GM19463 (cell line): ENCODE measurements around the gene SIGLEC9.

Experiments used
- ATAC-seq: cut with Tn5 transposase; IDR thresholded peaks from one replicate; pipeline ENCODE4 v1.9.1; 2021; ENCODE audit warnings: mild to moderate bottlenecking, moderate library complexity; ENCODE audit not compliant: unreplicated experiment

Gene SIGLEC9

DNA sequence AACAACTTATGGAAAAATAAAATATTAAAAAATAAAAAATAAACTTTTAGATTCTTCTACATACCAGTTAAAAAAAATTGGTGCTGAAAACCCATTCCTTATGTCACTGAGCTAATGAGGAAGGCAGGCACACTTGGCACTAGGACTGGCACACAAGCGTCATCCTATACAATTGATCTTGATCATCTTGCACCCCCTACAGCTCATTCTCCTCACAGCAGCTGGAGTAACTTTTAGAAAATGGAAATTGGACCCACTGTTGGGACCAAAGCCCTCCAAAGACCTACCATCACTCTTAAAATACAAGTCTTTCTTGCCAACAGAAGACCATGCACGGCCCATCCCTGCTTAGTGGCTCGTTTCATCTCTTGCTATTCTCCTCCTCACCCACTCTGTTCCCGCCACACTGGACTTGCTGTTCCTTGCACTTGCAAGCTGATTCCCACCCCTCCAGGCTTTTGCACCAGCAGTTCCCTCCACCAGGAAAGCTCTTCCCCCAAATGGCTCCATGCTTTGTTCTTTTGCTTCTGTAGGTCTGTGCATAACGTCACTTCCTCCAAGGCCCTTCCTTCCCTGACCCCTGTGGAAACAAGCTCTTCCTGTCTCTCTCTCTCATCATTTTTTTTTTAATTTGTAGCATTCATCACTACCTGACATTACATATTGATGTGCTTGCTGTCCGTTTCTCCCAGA is 28.1 kb upstream of the SIGLEC9 start:
- ATAC-seq, result no peak

DNA sequence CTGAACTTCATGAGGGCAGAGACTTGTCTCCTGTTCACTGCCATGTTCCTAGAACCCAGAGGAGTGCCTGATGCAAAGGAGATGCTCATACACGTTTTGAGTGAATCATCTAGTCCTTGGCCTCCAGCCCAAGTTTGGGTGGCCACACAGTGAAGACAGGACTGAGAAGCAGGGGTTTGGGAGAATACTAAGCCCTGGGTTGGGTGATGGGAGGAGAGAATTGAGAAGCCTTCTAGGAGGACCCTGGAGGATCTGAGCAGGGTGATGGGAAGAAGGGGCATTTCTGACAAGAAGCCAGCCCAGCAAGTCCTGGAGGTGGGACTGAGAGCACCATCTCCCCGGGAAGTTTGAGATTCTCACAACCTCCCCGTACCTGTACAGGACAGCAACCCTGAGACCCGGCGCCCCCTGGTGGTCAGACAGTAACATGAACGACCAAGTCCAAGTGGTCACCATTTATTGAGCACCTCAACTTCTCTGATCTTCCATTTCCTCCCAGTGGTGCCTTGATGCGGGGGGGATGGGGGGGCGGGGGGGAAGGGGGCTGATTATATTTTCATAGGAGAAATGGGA is 27.5 kb upstream of the SIGLEC9 start:
- no peak for ATAC-seq

DNA sequence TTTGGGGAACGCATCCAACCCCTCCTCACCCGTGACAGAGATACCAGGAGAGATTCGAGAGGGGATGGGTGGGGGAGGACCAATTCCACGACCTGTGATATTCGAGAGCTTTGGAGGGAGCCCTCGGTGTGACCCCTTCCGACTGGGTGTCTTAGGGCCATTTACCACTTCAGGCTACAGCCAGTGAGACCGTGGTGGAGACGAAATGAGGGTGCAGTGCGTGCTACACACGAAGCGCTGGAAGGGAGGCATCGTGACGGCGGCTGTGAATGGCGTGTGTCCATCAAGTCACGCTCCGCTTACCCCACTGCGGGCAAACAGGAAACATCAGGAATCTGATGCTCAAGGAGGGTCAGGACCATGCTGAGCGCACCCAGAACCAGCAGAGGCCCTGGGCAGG is 26.9 kb upstream of the SIGLEC9 start:
- no peak for ATAC-seq

GRCh38 chr19:51098365-51099046 is 26.2 kb upstream of the SIGLEC9 start:
- no peak for ATAC-seq

DNA sequence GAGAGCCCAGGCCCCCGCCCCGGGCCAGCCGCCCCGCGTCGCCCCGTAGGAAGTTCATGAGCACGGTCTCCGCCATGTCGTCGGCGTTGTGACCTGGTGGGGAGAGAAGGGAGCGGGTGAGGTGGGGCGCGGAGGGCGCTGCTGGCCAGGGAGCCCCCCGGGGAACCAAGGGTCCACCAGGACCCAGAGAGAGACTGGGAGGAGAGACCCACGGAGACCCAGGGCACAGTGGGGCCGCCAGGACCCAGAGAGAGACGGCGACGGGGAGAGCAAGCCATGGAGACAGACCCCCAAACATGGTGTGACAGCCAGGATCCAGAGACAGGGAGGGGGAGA is 25.7 kb upstream of the SIGLEC9 start:
- ATAC-seq, result no peak

- ATAC-seq, result no peak
Measured at GRCh38 chr19:51100601-51101000, 24.1 kb upstream of the SIGLEC9 start.

- ATAC-seq, result no peak
Measured at GRCh38 chr19:51101171-51101865, 23.4 kb upstream of the SIGLEC9 start.

DNA sequence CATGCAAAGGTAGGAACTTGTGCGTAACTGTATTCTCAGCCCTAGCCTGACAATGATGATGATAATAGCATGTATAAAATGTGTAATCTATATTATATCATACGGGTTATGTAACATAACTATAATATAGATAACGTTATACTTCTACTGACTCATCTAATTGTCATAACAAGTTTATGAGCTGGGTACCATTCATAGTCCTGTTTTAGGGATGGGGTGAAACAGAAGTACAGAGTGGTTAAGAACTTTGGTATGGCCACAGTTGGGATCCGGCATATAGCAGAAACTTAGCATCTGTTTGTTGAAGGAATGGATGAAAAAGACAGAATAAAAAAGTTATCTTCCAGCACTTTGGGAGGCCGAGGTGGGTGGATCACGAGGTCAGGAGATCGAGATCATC is 21.7 kb upstream of the SIGLEC9 start:
- no peak for ATAC-seq

GRCh38 chr19:51103926-51104341 is 20.8 kb upstream of the SIGLEC9 start:
- no peak for ATAC-seq

DNA sequence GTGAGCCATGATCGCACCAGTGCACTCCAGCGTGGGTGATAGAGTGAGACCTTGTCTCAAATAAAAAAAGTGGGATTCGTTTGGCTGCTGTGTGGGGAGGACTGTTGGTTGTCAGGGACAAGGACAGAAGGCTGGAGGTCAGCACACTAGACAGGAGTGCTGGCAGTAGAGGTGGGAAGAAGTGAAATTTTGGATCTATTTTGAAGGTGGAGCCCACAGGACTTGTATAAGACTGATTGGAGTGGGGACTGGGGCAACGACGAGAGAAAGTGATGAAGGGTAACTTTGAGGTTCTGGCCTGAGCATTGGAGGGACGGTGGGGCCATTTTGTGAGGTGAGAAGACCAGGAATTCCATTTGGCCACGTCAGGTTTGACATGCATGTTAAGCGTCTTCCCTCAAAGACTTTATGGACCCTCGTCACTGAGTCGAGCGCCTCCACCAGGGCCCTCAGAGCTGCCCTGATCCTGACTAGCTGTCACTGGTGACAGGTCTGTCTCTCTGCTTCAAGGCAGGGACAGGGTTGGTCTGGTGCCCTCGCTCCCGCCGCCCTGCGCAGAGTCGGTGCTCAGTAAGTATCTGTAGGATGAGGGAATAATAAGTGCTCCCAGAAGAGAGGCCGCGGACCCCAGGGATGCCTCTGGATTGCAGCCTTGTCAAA is 17.2 kb upstream of the SIGLEC9 start:
- no peak for ATAC-seq

GRCh38 chr19:51108066-51108804 is 16.5 kb upstream of the SIGLEC9 start, which contains the start of gene CTU1:
Gene CTU1 (minus strand): TSS chr19:51108409. CDS start chr19:51104569, 3,840 bp downstream.
- peak; percentile 97 for ATAC-seq

DNA sequence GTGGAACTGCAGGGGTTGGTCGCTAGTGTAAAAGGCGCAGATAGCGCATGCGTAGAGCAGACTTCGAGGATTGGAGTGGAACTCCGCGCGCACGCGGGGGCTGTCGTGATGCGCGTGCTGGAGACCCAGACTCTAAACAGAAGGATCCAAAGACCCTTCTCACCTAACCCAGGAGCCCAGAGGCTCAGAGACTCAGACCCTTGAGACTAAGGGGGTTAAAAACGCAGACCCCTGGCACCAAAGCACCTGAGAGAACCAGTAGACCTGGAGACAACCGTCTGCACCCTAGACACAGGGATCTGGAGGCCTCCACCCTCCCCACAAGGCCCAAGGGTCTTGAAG is 15.9 kb upstream of the SIGLEC9 start:
- peak; percentile 25 for ATAC-seq

GRCh38 chr19:51110666-51110971 is 14.1 kb upstream of the SIGLEC9 start:
- no peak for ATAC-seq

DNA sequence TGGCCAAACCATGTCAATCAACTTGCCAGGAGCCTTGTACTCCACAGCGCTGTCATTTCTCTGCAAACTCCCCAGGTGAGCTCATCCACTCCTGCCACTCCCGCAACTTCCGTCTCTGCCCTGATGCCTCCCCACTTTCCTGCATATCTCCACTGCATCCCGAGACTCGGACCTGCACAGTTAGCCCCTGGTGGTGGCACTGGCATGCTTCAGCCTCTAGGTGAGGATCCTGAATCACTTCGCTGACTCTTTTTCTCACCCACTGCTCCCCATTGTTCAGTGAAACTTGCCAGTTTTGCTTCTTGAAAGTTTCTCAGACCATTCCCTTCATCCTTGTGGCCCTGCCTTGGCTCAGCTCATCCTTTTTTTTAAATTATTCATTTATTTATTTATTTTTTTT is 13.1 kb upstream of the SIGLEC9 start:
- no peak for ATAC-seq

- ATAC-seq, result no peak
Measured at GRCh38 chr19:51114087-51114729, 10.5 kb upstream of the SIGLEC9 start.

DNA sequence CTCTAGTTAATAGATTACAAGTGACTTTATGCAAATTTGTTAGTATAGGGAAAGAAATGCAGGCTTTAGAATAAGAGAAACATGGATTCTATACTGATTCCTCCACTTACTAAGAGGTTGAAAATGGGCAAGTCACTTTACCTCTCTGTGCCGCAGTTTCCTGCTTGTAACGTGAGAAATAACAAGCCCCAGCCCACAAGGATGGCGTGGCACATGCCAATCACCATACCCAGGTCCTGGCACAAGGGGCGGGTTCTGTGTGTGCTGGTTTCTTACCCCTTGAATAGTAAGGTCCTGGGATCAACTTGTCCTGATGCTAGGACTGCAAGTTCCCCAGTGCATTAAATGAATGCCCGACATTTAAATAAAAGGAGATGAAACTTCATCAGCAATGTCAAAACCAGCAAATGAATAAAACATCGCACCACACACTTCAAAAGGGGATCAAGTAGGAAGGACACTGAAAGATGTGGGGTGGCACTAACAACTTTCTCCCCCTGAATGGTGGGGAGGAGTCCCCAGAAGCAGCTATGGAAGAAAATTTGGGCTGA is 7.9 kb upstream of the SIGLEC9 start:
- no peak for ATAC-seq

GRCh38 chr19:51119101-51119500 is 5.6 kb upstream of the SIGLEC9 start:
- no peak for ATAC-seq

DNA sequence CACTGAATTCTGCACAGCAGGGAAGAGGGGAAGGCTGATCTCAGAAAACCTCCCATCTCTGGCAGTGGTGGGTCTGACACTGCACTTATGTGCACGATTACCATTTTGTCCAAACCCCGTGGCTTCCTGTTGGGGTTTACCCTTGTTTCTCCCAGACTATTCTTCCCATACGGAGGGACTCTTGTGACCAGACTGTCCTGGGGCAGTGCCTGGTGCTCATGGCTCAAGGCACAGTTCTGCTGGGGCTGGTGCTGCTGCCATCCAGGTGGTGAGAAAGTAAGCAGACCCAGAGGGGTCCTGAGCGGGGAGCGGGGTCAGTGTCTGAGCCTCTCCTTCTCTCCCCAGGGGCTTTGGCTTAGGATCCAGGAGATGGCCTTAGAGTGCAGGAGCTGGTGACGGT is 5.1 kb upstream of the SIGLEC9 start:
- no peak for ATAC-seq

GRCh38 chr19:51120160-51120559 is 4.5 kb upstream of the SIGLEC9 start:
- ATAC-seq, result no peak

DNA sequence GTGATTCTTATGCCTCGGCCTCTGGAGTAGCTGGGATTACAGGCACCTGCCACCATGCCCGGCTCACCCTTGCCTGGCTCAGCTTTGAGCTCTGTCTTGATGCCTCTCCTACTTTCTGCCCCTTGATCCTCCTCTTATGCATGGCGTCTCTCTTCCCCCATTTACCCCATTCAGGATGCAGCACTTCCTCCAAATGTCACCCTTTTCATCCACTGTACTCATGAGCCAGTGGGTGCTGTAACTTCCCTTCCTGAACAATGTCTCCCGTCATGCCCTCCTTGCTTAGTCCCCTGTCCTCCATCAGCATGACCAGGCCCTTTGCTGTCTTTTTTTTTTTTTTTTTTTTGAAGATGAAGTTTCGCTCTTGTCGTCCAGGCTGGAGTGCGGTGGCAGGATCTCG is 3.4 kb upstream of the SIGLEC9 start:
- ATAC-seq, result no peak
